ENCODE data around the gene EDN2. TPM values are rescaled to one million over a fixed set of nuclear protein-coding genes. Genes with fewer than 3 reads are reported as not detected.

The EDN2 gene
- total and polyA plus RNA-seq, 9 donors: 0.20 to 24.8 (median 0.36) TPM; not detected in 4

DNA sequence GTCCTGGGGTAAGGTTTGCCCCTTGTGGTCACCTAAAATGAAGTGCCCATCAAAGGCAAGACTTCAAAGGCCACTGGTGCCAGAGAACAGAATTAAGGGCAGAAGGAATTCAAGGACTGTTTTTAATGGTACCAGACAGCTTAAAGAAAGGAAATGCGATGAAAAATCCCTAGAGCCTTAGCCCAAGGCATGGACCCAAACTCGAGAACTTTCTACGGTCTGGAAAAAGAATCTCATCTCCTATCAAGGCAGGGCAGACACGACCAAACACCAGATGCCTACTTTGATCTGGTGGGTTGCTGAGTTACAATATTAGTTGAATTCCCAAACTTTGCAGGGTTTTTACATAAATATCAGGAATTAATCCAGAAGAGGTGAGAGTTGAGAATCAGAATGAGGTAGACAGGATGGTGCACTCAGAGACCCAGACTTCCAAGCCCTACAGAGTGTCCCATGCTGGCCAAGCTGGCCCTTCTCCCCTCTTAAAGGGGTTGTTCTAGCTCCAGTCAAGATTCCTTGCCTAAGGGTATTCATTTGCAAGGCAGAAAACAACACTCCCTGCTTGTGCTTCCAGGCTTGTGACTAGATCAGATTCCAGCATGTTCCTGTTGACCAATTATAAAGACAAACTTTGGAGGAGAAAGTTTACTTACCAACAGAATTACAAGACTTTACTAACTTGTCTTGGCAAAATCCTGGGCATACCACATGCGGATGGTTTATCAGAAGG lies 48.0 kb downstream of the EDN2 start:
- no peaks in the 10 kb centered on the region for H3K27me3 ChIP-seq
- no peak overlapping the region for H3K27ac ChIP-seq
- DNase-seq: no peak
- no peaks in the 10 kb centered on the region for H3K36me3 ChIP-seq
- no peaks in the 10 kb centered on the region for H3K9me3 ChIP-seq
- peaks cover 12% of the 10 kb centered on the region for H3K4me1 ChIP-seq (ENCODE audit: insufficient read depth)
- TF ChIP-seq, protein P1, sequence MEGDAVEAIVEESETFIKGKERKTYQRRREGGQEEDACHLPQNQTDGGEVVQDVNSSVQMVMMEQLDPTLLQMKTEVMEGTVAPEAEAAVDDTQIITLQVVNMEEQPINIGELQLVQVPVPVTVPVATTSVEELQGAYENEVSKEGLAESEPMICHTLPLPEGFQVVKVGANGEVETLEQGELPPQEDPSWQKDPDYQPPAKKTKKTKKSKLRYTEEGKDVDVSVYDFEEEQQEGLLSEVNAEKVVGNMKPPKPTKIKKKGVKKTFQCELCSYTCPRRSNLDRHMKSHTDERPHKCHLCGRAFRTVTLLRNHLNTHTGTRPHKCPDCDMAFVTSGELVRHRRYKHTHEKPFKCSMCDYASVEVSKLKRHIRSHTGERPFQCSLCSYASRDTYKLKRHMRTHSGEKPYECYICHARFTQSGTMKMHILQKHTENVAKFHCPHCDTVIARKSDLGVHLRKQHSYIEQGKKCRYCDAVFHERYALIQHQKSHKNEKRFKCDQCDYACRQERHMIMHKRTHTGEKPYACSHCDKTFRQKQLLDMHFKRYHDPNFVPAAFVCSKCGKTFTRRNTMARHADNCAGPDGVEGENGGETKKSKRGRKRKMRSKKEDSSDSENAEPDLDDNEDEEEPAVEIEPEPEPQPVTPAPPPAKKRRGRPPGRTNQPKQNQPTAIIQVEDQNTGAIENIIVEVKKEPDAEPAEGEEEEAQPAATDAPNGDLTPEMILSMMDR (IDR thresholded peaks at IDR 0.05): no peak
- TF ChIP-seq POLR2A (IDR thresholded peaks at IDR 0.05): no peak
- TF ChIP-seq EP300 (IDR thresholded peaks at IDR 0.05): no peak
- WGBS, 3 donors: 90 to 92% (median 91%) methylated on average over 5 of the region's 5 CpGs
- no peak overlapping the region for H3K4me3 ChIP-seq
- intact Hi-C loops (cut with DNase I): no loop called here

DNA sequence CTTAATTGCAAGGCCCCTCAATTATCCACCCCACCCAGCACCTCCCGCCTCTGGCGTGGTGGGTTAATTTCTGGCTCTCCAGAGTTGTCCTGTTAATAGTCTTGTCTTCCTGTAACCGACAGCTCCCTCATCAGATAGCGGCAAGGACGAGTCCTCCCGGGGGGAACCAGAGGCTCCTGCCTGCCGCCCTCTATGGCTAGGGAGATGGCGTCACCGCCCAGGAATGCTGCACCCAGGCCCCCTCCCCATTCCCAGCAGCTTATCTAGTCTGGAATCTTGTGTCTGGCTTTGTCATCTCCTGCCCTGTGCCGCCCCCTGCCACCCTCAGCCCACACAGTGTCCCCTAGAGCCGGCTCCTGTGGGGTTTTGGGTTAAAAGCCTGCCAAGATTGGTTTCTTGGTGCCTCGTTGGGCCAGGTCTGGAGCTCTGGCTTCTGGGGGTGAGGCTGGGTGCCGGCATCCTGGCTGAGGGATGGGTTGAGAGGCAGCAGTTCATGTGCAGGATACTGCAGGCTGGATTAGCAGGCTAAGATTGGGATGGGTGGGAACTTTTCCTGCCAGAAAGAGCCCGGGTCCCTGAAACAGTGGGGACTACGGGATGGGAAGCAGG lies 48.8 kb downstream of the EDN2 start:
- 47 to 69% (median 55%) methylated on average over 15 of the region's 15 CpGs for WGBS, 3 donors
- DNase-seq: no peak

DNA sequence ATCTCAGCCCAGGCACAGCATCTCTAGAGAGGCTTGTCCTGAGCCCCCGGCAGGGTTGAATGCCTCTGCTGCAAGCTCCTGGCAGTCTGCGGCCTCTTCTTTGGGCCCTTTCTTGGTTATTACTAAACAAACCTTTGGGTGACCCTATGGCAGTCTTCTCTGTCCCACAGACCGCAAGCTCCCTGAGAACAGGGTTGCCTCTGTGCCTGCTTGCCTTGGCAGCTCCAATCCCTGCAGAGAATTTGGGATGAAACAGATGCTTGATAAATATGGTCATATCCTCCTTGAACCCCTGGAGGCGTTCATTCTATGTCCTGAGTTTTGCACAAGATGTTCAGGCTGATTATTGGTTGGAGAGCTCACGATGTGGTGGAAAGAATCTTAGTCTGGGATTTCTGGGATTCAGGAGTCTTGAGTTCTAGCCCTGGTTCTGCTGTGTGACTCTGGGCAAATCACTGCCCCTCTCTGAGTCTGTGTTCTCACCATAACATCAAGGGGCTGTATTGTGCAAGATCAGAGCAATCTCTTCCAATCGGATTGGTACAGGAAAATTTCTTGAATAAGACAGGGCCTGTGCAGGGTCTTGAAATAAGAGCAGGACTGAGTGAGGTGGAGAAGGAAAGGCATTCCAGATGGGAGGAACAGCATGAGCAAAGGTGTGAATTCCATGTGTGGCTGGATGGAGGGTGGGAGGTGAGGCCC lies 49.6 kb downstream of the EDN2 start:
- Histone ChIP-seq H3K4me3 (no peak overlapping the region), H3K9me3 (no peaks in the 10 kb centered on the region), H3K27me3 (no peaks in the 10 kb centered on the region), H3K36me3 (no peaks in the 10 kb centered on the region), H3K27ac (no peak overlapping the region), H3K4me1 (ENCODE audit: insufficient read depth) (peaks cover 12% of the 10 kb centered on the region)
- intact Hi-C loops (cut with DNase I): no loop called here
- DNase-seq: no peak
- TF ChIP-seq, protein P1 (IDR thresholded peaks at IDR 0.05): no peak
- TF ChIP-seq POLR2A (IDR thresholded peaks at IDR 0.05): no peak
- no peak for TF ChIP-seq EP300 (IDR thresholded peaks at IDR 0.05)
- WGBS, 3 donors: 77 to 85% (median 80%) methylated on average over 6 of the region's 6 CpGs

More for the DNA sequence above, 48.8 kb downstream of the EDN2 start:
- Histone ChIP-seq H3K4me3 (no peak overlapping the region), H3K27ac (no peak overlapping the region), H3K9me3 (no peaks in the 10 kb centered on the region), H3K4me1 (ENCODE audit: insufficient read depth) (peaks cover 12% of the 10 kb centered on the region), H3K27me3 (no peaks in the 10 kb centered on the region), H3K36me3 (no peaks in the 10 kb centered on the region)
- TF ChIP-seq, protein P1 (IDR thresholded peaks at IDR 0.05): no peak
- TF ChIP-seq POLR2A (IDR thresholded peaks at IDR 0.05) (no peak), EP300 (IDR thresholded peaks at IDR 0.05) (no peak)
- intact Hi-C loops (cut with DNase I): no loop called here

DNA sequence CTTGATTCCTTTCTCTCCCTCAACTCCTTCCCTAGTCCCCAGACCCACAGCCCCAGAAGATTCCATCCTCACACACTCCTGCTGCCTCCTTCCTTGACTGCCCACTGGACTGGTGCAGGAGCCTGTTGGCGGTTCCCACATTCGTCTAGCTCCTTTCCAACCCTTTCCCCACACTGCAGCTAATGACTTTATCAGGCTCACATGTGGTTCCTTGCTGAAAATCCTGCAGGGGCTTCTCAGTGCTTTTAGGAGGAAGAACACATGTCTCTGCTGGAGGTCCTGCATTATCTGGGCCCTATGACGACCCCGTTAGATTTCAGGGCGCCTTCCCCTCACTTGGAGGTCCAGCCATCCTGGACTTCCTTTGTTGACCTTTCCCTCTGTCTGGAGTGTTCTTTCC lies 50.2 kb downstream of the EDN2 start:
- Histone ChIP-seq H3K27ac (no peak overlapping the region), H3K36me3 (no peaks in the 10 kb centered on the region), H3K4me3 (no peak overlapping the region), H3K4me1 (ENCODE audit: insufficient read depth) (peaks cover 12% of the 10 kb centered on the region), H3K9me3 (no peaks in the 10 kb centered on the region), H3K27me3 (no peaks in the 10 kb centered on the region)
- intact Hi-C loops (cut with DNase I): no loop called here
- 70 to 87% (median 86%) methylated on average over 5 of the region's 5 CpGs for WGBS, 3 donors
- TF ChIP-seq, protein P1 (IDR thresholded peaks at IDR 0.05): no peak
- TF ChIP-seq POLR2A (IDR thresholded peaks at IDR 0.05) (no peak), EP300 (IDR thresholded peaks at IDR 0.05) (no peak)
- no peak for DNase-seq

Measured in ovary (tissue), 9 donors.